PC-9 (cell line): Measurements from ENCODE around the gene ASMT.

Source experiments
- CTCF ChIP-seq: fragments of 200-600 bp; sonication (generic); conservative IDR thresholded peaks from 2 replicates; pipeline ENCODE4 v1.6.1; 2017; ENCODE audit warnings: mixed run types, antibody characterized with exemption, mild to moderate bottlenecking, moderate library complexity
- EZH2 ChIP-seq: fragments of 200-600 bp; sonication (generic); IDR thresholded peaks from 2 replicates; pipeline ENCODE4 v1.8.0; 2017; ENCODE audit warnings: antibody characterized with exemption, low read depth

- TF ChIP-seq CTCF (no peak), EZH2 (no peak)
Observed at GRCh38 chrX:1659664-1660461, 45.0 kb downstream of the ASMT start.
